ENCODE data around the gene HSD17B10.
"Not testable (repeated sequence)": the region's sequence is repeated elsewhere in the genome, so short reads cannot be mapped to it uniquely, and the experiment has no call there.

Gene HSD17B10

DNA sequence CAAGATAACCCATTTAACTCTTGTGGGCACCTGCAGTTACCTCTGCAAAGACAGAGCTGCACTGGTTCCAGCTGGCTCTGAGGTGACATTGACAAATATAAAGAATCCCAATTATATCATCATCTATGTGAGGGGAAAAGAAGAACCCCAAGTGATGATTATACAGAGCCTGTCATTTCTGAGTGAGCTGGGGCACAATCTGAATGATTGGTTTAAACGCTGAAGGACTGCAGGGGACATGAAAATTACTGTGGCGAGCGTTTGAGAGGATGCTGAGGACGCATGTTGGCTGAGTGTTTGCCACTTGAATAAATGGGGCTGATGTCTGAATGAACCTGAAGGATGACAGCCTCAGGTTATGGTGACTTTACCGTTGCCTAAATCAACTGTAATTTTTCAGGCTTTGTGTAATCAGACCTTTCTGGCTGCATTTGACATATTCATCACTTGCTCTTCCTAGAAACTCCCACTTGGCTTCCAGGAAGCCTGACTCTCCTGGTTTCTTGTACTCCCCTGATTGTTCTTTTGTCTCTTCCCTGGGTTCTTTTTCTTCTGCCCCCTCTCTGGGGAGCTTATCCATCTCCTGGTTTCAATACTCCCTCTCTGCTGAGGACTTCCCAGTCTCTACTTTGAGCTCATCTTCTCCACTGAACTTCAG, 4.1 kb upstream of the HSD17B10 start:
- Histone ChIP-seq H3K27ac (ENCODE audit: low read length) (no peak overlapping the region), H3K4me1 (ENCODE audit: control insufficient read depth, insufficient read depth, low read length) (no peaks in the 10 kb centered on the region; the same call in 1 of the 2 replicates), H3K27me3 (ENCODE audit: control insufficient read depth, insufficient read depth, low read length) (no peaks in the 10 kb centered on the region), H3K36me3 (ENCODE audit: control insufficient read depth, insufficient read depth, low read length) (no peaks in the 10 kb centered on the region), H3K9me3 (ENCODE audit: control insufficient read depth, insufficient read depth, low read length) (no peaks in the 10 kb centered on the region), H3K4me3 (ENCODE audit: low read length) (no peak overlapping the region)
- no CpG with 5 or more reads among the region's 5 CpGs for WGBS (ENCODE audit: insufficient coverage, insufficient read length)
- no peak for DNase-seq (ENCODE audit: low read depth, low spot score)

DNA sequence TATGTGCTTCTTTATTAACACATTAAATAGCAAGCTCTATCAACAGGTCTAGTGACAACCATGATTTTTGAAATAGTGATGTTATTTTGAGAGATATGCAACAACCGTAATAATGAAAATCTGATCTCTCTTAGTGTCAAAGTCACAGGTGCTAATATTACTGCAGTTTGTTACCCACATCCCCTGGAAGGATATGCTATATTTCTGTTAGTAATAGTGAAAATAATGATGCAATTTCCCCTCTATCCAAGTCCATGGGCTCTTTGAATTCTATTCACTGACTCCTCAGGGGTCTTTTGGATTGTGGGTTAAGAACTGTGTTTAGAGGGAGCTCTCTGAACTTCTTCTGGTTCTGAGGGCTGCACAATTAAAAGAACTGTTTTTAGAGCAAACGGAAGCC, 3.0 kb upstream of the HSD17B10 start:
- Histone ChIP-seq H3K4me3 (ENCODE audit: low read length) (no peak overlapping the region), H3K9me3 (ENCODE audit: control insufficient read depth, insufficient read depth, low read length) (no peaks in the 10 kb centered on the region), H3K36me3 (ENCODE audit: control insufficient read depth, insufficient read depth, low read length) (no peaks in the 10 kb centered on the region), H3K27ac (ENCODE audit: low read length) (no peak overlapping the region), H3K4me1 (ENCODE audit: control insufficient read depth, insufficient read depth, low read length) (no peaks in the 10 kb centered on the region; the same call in 1 of the 2 replicates), H3K27me3 (ENCODE audit: control insufficient read depth, insufficient read depth, low read length) (no peaks in the 10 kb centered on the region)
- no peak for DNase-seq (ENCODE audit: low read depth, low spot score)
- no CpG with 5 or more reads among the region's 2 CpGs for WGBS (ENCODE audit: insufficient coverage, insufficient read length)

GRCh38 chrX:53435997-53436396, 1.8 kb upstream of the HSD17B10 start:
- no peaks in the 10 kb centered on the region; the same call in 1 of the 2 replicates for H3K36me3 ChIP-seq (ENCODE audit: control insufficient read depth, insufficient read depth, low read length)
- H3K27me3 ChIP-seq (ENCODE audit: control insufficient read depth, insufficient read depth, low read length), result no peaks in the 10 kb centered on the region
- no peaks in the 10 kb centered on the region; the same call in 1 of the 2 replicates for H3K4me1 ChIP-seq (ENCODE audit: control insufficient read depth, insufficient read depth, low read length)
- WGBS (ENCODE audit: insufficient coverage, insufficient read length), result no CpG with 5 or more reads among the region's 4 CpGs
- no peaks in the 10 kb centered on the region for H3K9me3 ChIP-seq (ENCODE audit: control insufficient read depth, insufficient read depth, low read length)
- no peak overlapping the region for H3K4me3 ChIP-seq (ENCODE audit: low read length)
- DNase-seq (ENCODE audit: low read depth, low spot score), result peak; percentile 25
- no peak overlapping the region for H3K27ac ChIP-seq (ENCODE audit: low read length)

- Histone ChIP-seq H3K9me3 (ENCODE audit: control insufficient read depth, insufficient read depth, low read length) (no peaks in the 10 kb centered on the region), H3K4me3 (ENCODE audit: low read length) (no peak overlapping the region), H3K4me1 (ENCODE audit: control insufficient read depth, insufficient read depth, low read length) (no peaks in the 10 kb centered on the region; the same call in 1 of the 2 replicates), H3K27ac (ENCODE audit: low read length) (no peak overlapping the region), H3K36me3 (ENCODE audit: control insufficient read depth, insufficient read depth, low read length) (peaks cover 2% of the 10 kb centered on the region; the same call in 1 of the 2 replicates), H3K27me3 (ENCODE audit: control insufficient read depth, insufficient read depth, low read length) (no peaks in the 10 kb centered on the region)
- DNase-seq (ENCODE audit: low read depth, low spot score), result no peak
- no CpG with 5 or more reads among the region's 9 CpGs for WGBS (ENCODE audit: insufficient coverage, insufficient read length)
These were observed 3.9 kb downstream of the HSD17B10 start for GRCh38 chrX:53430231-53430630.

GRCh38 chrX:53429755-53430154, 4.4 kb downstream of the HSD17B10 start:
- WGBS (ENCODE audit: insufficient coverage, insufficient read length), result no CpG with 5 or more reads among the region's 8 CpGs
- Histone ChIP-seq H3K36me3 (ENCODE audit: control insufficient read depth, insufficient read depth, low read length) (peaks cover 2% of the 10 kb centered on the region; the same call in 1 of the 2 replicates), H3K27me3 (ENCODE audit: control insufficient read depth, insufficient read depth, low read length) (no peaks in the 10 kb centered on the region), H3K27ac (ENCODE audit: low read length) (no peak overlapping the region), H3K4me1 (ENCODE audit: control insufficient read depth, insufficient read depth, low read length) (no peaks in the 10 kb centered on the region; the same call in 1 of the 2 replicates), H3K4me3 (ENCODE audit: low read length) (no peak overlapping the region), H3K9me3 (ENCODE audit: control insufficient read depth, insufficient read depth, low read length) (no peaks in the 10 kb centered on the region)
- no peak for DNase-seq (ENCODE audit: low read depth, low spot score)

DNA sequence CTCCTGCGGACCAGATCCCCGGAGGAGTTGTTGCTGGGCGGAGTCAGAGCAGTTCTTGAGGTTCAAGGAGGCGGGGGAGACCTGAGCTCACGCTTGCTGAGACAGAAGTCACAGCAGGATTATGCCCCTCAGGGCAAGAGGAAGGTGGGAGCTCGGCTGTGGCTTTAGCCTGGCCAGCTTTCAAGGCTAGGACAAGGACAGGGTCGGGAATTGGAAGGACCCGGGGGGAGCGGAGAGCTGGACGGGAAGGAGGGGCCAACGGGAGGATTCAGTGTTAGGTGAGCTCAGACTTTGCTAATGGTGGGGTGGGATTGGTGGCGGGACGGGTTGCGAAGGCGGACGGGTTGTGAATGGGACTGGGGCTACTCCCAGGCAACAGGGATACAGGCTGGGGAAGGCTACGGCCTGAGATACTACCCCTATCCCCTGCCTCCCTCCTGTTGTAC, 11.3 kb downstream of the HSD17B10 start, which contains the start of gene RIBC1:
RIBC1 (plus strand) TSS at position 13 of the 446 bp plus-strand sequence. CDS start 3,404 bp downstream, outside the sequence.
- H3K36me3 ChIP-seq (ENCODE audit: control insufficient read depth, insufficient read depth, low read length), result no peaks in the 10 kb centered on the region
- H3K4me3 ChIP-seq (ENCODE audit: low read length), result peak within 1 kb of the TSS; percentile 80
- WGBS (ENCODE audit: insufficient coverage, insufficient read length), result no CpG with 5 or more reads among the region's 17 CpGs
- H3K27ac ChIP-seq (ENCODE audit: low read length), result no peak within 1 kb of the TSS
- H3K27me3 ChIP-seq (ENCODE audit: control insufficient read depth, insufficient read depth, low read length), result no peaks in the 10 kb centered on the region
- H3K9me3 ChIP-seq (ENCODE audit: control insufficient read depth, insufficient read depth, low read length), result no peaks in the 10 kb centered on the region
- peaks cover 2% of the 10 kb centered on the region for H3K4me1 ChIP-seq (ENCODE audit: control insufficient read depth, insufficient read depth, low read length)
- DNase-seq (ENCODE audit: low read depth, low spot score), result no peak

GRCh38 chrX:53422086-53422860, 11.9 kb downstream of the HSD17B10 start, which contains the start of gene SMC1A:
TSS of gene SMC1A (minus strand) at chrX:53422654. CDS start at chrX:53422600, 54 bp downstream.
- peak within 1 kb of the TSS; percentile 80 for H3K4me3 ChIP-seq (ENCODE audit: low read length)
- peak; percentile 87 for DNase-seq (ENCODE audit: low read depth, low spot score)
- WGBS (ENCODE audit: insufficient coverage, insufficient read length), result no CpG with 5 or more reads among the region's 75 CpGs
- H3K9me3 ChIP-seq (ENCODE audit: control insufficient read depth, insufficient read depth, low read length), result no peaks in the 10 kb centered on the region
- H3K27me3 ChIP-seq (ENCODE audit: control insufficient read depth, insufficient read depth, low read length), result no peaks in the 10 kb centered on the region
- no peak within 1 kb of the TSS for H3K27ac ChIP-seq (ENCODE audit: low read length)
- H3K4me1 ChIP-seq (ENCODE audit: control insufficient read depth, insufficient read depth, low read length), result peaks cover 2% of the 10 kb centered on the region
- no peaks in the 10 kb centered on the region for H3K36me3 ChIP-seq (ENCODE audit: control insufficient read depth, insufficient read depth, low read length)

DNA sequence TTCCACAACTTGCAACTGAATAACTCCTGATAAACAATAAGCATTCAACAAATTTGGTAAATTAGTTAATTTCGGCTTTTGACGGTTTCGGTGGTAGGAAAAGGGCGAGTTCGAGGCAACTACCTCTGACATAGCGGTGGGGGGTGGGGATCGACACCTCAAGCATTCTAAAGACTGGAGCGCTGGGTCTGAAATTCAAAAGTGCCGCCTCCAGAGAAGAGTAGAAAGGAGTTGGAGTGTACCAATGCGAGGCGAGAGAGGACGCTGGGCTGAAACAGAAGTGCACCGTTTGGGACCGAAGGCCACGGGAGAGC, 12.4 kb downstream of the HSD17B10 start:
- Histone ChIP-seq H3K36me3 (ENCODE audit: control insufficient read depth, insufficient read depth, low read length) (no peaks in the 10 kb centered on the region), H3K27ac (ENCODE audit: low read length) (no peak overlapping the region), H3K4me1 (ENCODE audit: control insufficient read depth, insufficient read depth, low read length) (peaks cover 2% of the 10 kb centered on the region), H3K4me3 (ENCODE audit: low read length) (peak overlapping the region; percentile 80; the same call in 1 of the 2 replicates), H3K27me3 (ENCODE audit: control insufficient read depth, insufficient read depth, low read length) (no peaks in the 10 kb centered on the region), H3K9me3 (ENCODE audit: control insufficient read depth, insufficient read depth, low read length) (no peaks in the 10 kb centered on the region)
- no peak for DNase-seq (ENCODE audit: low read depth, low spot score)
- no CpG with 5 or more reads among the region's 15 CpGs for WGBS (ENCODE audit: insufficient coverage, insufficient read length)

GRCh38 chrX:53421125-53421524, 13.0 kb downstream of the HSD17B10 start:
- WGBS (ENCODE audit: insufficient coverage, insufficient read length), result no CpG with 5 or more reads among the region's 2 CpGs
- no peak for DNase-seq (ENCODE audit: low read depth, low spot score)
- Histone ChIP-seq H3K4me3 (ENCODE audit: low read length) (peak overlapping the region; percentile 80; the same call in 1 of the 2 replicates), H3K9me3 (ENCODE audit: control insufficient read depth, insufficient read depth, low read length) (no peaks in the 10 kb centered on the region), H3K4me1 (ENCODE audit: control insufficient read depth, insufficient read depth, low read length) (peaks cover 2% of the 10 kb centered on the region), H3K36me3 (ENCODE audit: control insufficient read depth, insufficient read depth, low read length) (no peaks in the 10 kb centered on the region), H3K27ac (ENCODE audit: low read length) (no peak overlapping the region), H3K27me3 (ENCODE audit: control insufficient read depth, insufficient read depth, low read length) (no peaks in the 10 kb centered on the region)

- H3K9me3 ChIP-seq (ENCODE audit: control insufficient read depth, insufficient read depth, low read length); H3K4me3 ChIP-seq (ENCODE audit: low read length); H3K4me1 ChIP-seq (ENCODE audit: control insufficient read depth, insufficient read depth, low read length); H3K27ac ChIP-seq (ENCODE audit: low read length); DNase-seq (ENCODE audit: low read depth, low spot score); H3K36me3 ChIP-seq (ENCODE audit: control insufficient read depth, insufficient read depth, low read length); H3K27me3 ChIP-seq (ENCODE audit: control insufficient read depth, insufficient read depth, low read length): not testable (repeated sequence)
- no CpG with 5 or more reads among the region's 3 CpGs for WGBS (ENCODE audit: insufficient coverage, insufficient read length)
These were observed 13.8 kb downstream of the HSD17B10 start for GRCh38 chrX:53420351-53420750.

Measured in iPS DF 6.9 (cell line).